SK-N-MC (cell line): ENCODE results near the gene HDAC8.

Experiments
- EZH2 ChIP-seq: fragments of 200-600 bp; sonication (generic); IDR thresholded peaks from one replicate; pipeline ENCODE4 v1.6.1; 2017; ENCODE audit warnings: antibody characterized with exemption
- FOXP2 ChIP-seq: optimal IDR thresholded peaks from 2 replicates; pipeline ENCODE3; 2011; ENCODE audit warnings: mild to moderate bottlenecking, moderate library complexity; ENCODE audit not compliant: insufficient read depth; ENCODE audit errors: extremely low read length, control extremely low read depth
- POLR2AphosphoS5 ChIP-seq: IDR thresholded peaks from 2 replicates; pipeline ENCODE4 v1.6.1; 2012; ENCODE audit warnings: mild to moderate bottlenecking, low read depth, low read length, borderline replicate concordance

DNA sequence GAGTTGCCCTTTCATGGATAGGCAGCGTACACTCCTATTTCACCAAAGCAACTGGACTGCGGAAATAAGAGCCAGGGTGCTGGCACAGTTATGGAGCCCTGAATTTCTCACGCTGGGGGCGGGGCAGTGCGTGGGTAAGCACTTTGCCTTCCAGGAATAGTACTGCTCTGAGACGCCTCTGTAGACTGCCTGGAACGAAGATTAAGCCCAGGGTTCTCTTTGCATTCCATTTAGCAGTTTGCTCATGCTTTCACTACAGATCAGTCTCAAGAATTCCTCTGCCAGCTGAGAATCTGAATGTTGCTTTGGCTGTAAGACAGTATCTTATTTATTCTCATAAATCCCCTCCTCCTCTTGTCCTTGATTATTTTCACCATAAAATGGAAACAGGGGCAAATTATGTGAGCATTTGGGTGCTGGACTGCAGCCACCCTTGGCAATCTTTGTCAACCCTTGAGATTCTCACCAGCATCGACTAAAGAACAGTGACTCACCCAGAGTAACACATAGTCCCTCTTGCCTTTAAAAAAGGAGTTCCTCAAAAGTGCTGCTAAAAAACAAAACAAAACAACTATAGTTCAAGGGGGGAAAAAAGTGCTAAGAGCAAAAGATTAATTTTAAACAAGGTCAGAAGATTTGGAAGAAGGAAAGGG, 178.0 kb downstream of the HDAC8 start:
- TF ChIP-seq POLR2AphosphoS5 (no peak), EZH2 (no peak), FOXP2 (no peak)
